Activated CD8-positive, alpha-beta T cell treated with anti-CD3 and anti-CD28 coated beads, Interleukin-2, amount 10 ng/mL, durations not matched to agents 7 days and 5 days (primary cell): ENCODE results near the gene ANKRD61. TPM values are rescaled to one million over a fixed set of nuclear protein-coding genes. Genes with fewer than 3 reads are reported as not detected.
A peak's percentile ranks its signal among the peaks of the same experiment; 100 is the strongest.
"Not testable (repeated sequence)": the region's sequence is repeated elsewhere in the genome, so short reads cannot be mapped to it uniquely, and the experiment has no call there.

Source experiments
- ATAC-seq: fragments of 150-1000 bp; cut with Tn5 transposase; one replicate; pipeline ENCODE4 v1.10.0; 2021; ENCODE audit warnings: moderate library complexity
- CTCF ChIA-PET: fragments of 350-600 bp; sonication (Branson Sonifier 250); formaldehyde crosslinking; loops from one replicate; lab custom pipeline; 2021; ENCODE audit warnings: antibody characterized with exemption; lab: Charles Lee
- POLR2A ChIA-PET: fragments of 350-600 bp; sonication (Branson Sonifier 250); formaldehyde crosslinking; loops from one replicate; lab custom pipeline; 2021; ENCODE audit warnings: antibody characterized with exemption; lab: Charles Lee
- DNase-seq: peaks from one replicate; pipeline ENCODE4 v3.0.0-alpha.2; 2020
- H3K27ac Mint-ChIP-seq: one replicate; pipeline ENCODE4 v1.8.0; 2021; ENCODE audit warnings: mild to moderate bottlenecking, mixed read lengths
- H3K27me3 Mint-ChIP-seq: one replicate; pipeline ENCODE4 v1.8.0; 2021; ENCODE audit warnings: low read depth, mixed read lengths
- H3K36me3 Mint-ChIP-seq: one replicate; pipeline ENCODE4 v1.8.0; 2021; ENCODE audit warnings: low read depth, mixed read lengths
- H3K4me1 Mint-ChIP-seq: one replicate; pipeline ENCODE4 v1.8.0; 2021; ENCODE audit warnings: low read depth, mixed read lengths
- H3K4me3 Mint-ChIP-seq: one replicate; pipeline ENCODE4 v1.8.0; 2021; ENCODE audit warnings: mild to moderate bottlenecking, mixed read lengths
- H3K9me3 Mint-ChIP-seq: one replicate; pipeline ENCODE4 v1.8.0; 2022; ENCODE audit warnings: mixed read lengths; ENCODE audit not compliant: insufficient read depth
- total RNA-seq, 2 experiments: library from RNA; stranded (reverse); gene quantifications; one replicate each; pipeline ENCODE4 v1.2.3, GENCODE V29; 2021

ANKRD61 gene
- total RNA-seq, 2 experiments from 2014 or later: 0.26 to 0.29 TPM

GRCh38 chr7:6032641-6033040, 1.5 kb downstream of the ANKRD61 start:
- peaks cover 17% of the 10 kb centered on the region for H3K4me1 Mint-ChIP-seq
- no peak for DNase-seq
- H3K36me3 Mint-ChIP-seq: peaks cover 54% of the 10 kb centered on the region
- no peak overlapping the region for H3K4me3 Mint-ChIP-seq
- POLR2A ChIA-PET: no interaction called here
- no peak for ATAC-seq
- H3K9me3 Mint-ChIP-seq: no peaks in the 10 kb centered on the region
- no peaks in the 10 kb centered on the region for H3K27me3 Mint-ChIP-seq
- no peak overlapping the region for H3K27ac Mint-ChIP-seq
- CTCF ChIA-PET: interaction anchor here (0.6 to 1.3 kb wide), 3 partner anchors 24 to 65 kb away, joined by 3 read pairs; partner anchors contain the start of genes AIMP2 and PMS2

- ChIA-PET CTCF (interaction anchor here (0.8 kb wide), 1 partner anchor 22 kb away, joined by 3 read pairs; no protein-coding TSS in a partner anchor), POLR2A (no interaction called here)
- Mint-ChIP-seq H3K4me3 (no peak overlapping the region), H3K4me1 (peaks cover 10% of the 10 kb centered on the region), H3K27me3 (no peaks in the 10 kb centered on the region), H3K9me3 (no peaks in the 10 kb centered on the region), H3K27ac (no peak overlapping the region), H3K36me3 (peaks cover 49% of the 10 kb centered on the region)
- DNase-seq (no peak), ATAC-seq (no peak)
Observed at GRCh38 chr7:6035165-6035564, 4.0 kb downstream of the ANKRD61 start.

- Mint-ChIP-seq H3K27ac (no peak overlapping the region), H3K4me1 (peaks cover 10% of the 10 kb centered on the region), H3K27me3 (no peaks in the 10 kb centered on the region), H3K9me3 (no peaks in the 10 kb centered on the region), H3K4me3 (no peak overlapping the region), H3K36me3 (peaks cover 54% of the 10 kb centered on the region)
- DNase-seq (no peak), ATAC-seq (no peak)
- POLR2A ChIA-PET: no interaction called here
- CTCF ChIA-PET: no interaction called here
Observed at GRCh38 chr7:6035686-6036085, 4.5 kb downstream of the ANKRD61 start.

- H3K4me3 Mint-ChIP-seq: no peak overlapping the region
- ATAC-seq (no peak), DNase-seq (no peak)
- H3K4me1 Mint-ChIP-seq: peaks cover 1% of the 10 kb centered on the region
- POLR2A ChIA-PET: no interaction called here
- no peaks in the 10 kb centered on the region for H3K9me3 Mint-ChIP-seq
- H3K27me3 Mint-ChIP-seq: no peaks in the 10 kb centered on the region
- H3K27ac Mint-ChIP-seq: no peak overlapping the region
- peaks cover 34% of the 10 kb centered on the region for H3K36me3 Mint-ChIP-seq
- CTCF ChIA-PET: no interaction called here
Observed at GRCh38 chr7:6049780-6050179, 18.6 kb downstream of the ANKRD61 start.

GRCh38 chr7:6051185-6051584, 20.0 kb downstream of the ANKRD61 start:
- ATAC-seq, H3K4me1 Mint-ChIP-seq, DNase-seq, CTCF ChIA-PET, H3K4me3 Mint-ChIP-seq, H3K27me3 Mint-ChIP-seq, H3K27ac Mint-ChIP-seq, H3K9me3 Mint-ChIP-seq, POLR2A ChIA-PET: not testable (repeated sequence)
- H3K36me3 Mint-ChIP-seq: peaks cover 32% of the 10 kb centered on the region

GRCh38 chr7:6056616-6057015, 25.4 kb downstream of the ANKRD61 start:
- Mint-ChIP-seq H3K27ac (no peak overlapping the region), H3K4me1 (peaks cover 26% of the 10 kb centered on the region), H3K27me3 (no peaks in the 10 kb centered on the region), H3K4me3 (no peak overlapping the region), H3K9me3 (no peaks in the 10 kb centered on the region), H3K36me3 (peaks cover 25% of the 10 kb centered on the region)
- ChIA-PET POLR2A (interaction anchor here (0.6 to 1.0 kb wide), 2 partner anchors 9 to 294 kb away, joined by 3 to 5 read pairs; no protein-coding TSS in a partner anchor), CTCF (interaction anchor here (0.8 to 1.0 kb wide), 2 partner anchors 22 to 25 kb away, joined by 3 read pairs; no protein-coding TSS in a partner anchor)
- DNase-seq: no peak
- no peak for ATAC-seq

GRCh38 chr7:6057316-6058129, 26.3 kb downstream of the ANKRD61 start:
- Mint-ChIP-seq H3K27me3 (no peaks in the 10 kb centered on the region), H3K4me3 (peak overlapping the region; percentile 95), H3K4me1 (peaks cover 26% of the 10 kb centered on the region), H3K36me3 (peaks cover 22% of the 10 kb centered on the region), H3K27ac (peak overlapping the region; percentile 52), H3K9me3 (no peaks in the 10 kb centered on the region)
- ATAC-seq (no peak), DNase-seq (no peak)
- POLR2A ChIA-PET: interaction anchor here (0.6 to 1.0 kb wide), 6 partner anchors 9 to 671 kb away, joined by 3 to 7 read pairs (median 3); no protein-coding TSS in a partner anchor
- CTCF ChIA-PET: interaction anchor here (0.8 to 1.0 kb wide), 2 partner anchors 23 to 26 kb away, joined by 3 read pairs; no protein-coding TSS in a partner anchor

GRCh38 chr7:6059941-6060340, 28.8 kb downstream of the ANKRD61 start:
- not testable (repeated sequence) for DNase-seq, H3K27me3 Mint-ChIP-seq, H3K4me3 Mint-ChIP-seq, H3K27ac Mint-ChIP-seq, ATAC-seq, H3K9me3 Mint-ChIP-seq
- POLR2A ChIA-PET: interaction anchor here (0.6 kb wide), 1 partner anchor 306 kb away, joined by 3 read pairs; no protein-coding TSS in a partner anchor
- CTCF ChIA-PET: interaction anchor here (0.5 kb wide), 1 partner anchor 59 kb away, joined by 3 read pairs; no protein-coding TSS in a partner anchor
- Mint-ChIP-seq H3K36me3 (peaks cover 10% of the 10 kb centered on the region), H3K4me1 (peaks cover 23% of the 10 kb centered on the region)

- Mint-ChIP-seq H3K4me3 (no peak overlapping the region), H3K4me1 (no peaks in the 10 kb centered on the region), H3K27me3 (no peaks in the 10 kb centered on the region), H3K27ac (no peak overlapping the region), H3K9me3 (no peaks in the 10 kb centered on the region), H3K36me3 (no peaks in the 10 kb centered on the region)
- ATAC-seq (no peak), DNase-seq (no peak)
- ChIA-PET CTCF (no interaction called here), POLR2A (no interaction called here)
Observed at GRCh38 chr7:6071406-6071805, 40.2 kb downstream of the ANKRD61 start.

GRCh38 chr7:6074612-6075380, 43.6 kb downstream of the ANKRD61 start:
- no peak for DNase-seq
- ATAC-seq: no peak
- Mint-ChIP-seq H3K4me1 (peaks cover 4% of the 10 kb centered on the region), H3K9me3 (no peaks in the 10 kb centered on the region), H3K36me3 (no peaks in the 10 kb centered on the region), H3K4me3 (no peak overlapping the region), H3K27me3 (no peaks in the 10 kb centered on the region), H3K27ac (no peak overlapping the region)
- POLR2A ChIA-PET: interaction anchor here (0.6 kb wide), 1 partner anchor 551 kb away, joined by 3 read pairs; no protein-coding TSS in a partner anchor
- CTCF ChIA-PET: no interaction called here

- ChIA-PET CTCF (no interaction called here), POLR2A (no interaction called here)
- Mint-ChIP-seq H3K4me1 (peaks cover 11% of the 10 kb centered on the region), H3K27ac (no peak overlapping the region), H3K9me3 (no peaks in the 10 kb centered on the region), H3K27me3 (no peaks in the 10 kb centered on the region), H3K4me3 (no peak overlapping the region), H3K36me3 (no peaks in the 10 kb centered on the region)
- DNase-seq (no peak), ATAC-seq (no peak)
Observed at GRCh38 chr7:6078548-6078947, 47.4 kb downstream of the ANKRD61 start.
